DOHH2 (cell line): ENCODE results near the gene TRPM2.

ENCODE experiments used
- H3F3A ChIP-seq: fragments of 200-600 bp; sonication (generic), shearing (Covaris generic); 2 replicates; pipeline ENCODE4 v1.6.0; 2016; ENCODE audit warnings: antibody characterized with exemption, mild to moderate bottlenecking; ENCODE audit not compliant: control insufficient read depth, insufficient read depth
- H3K27ac ChIP-seq: fragments of 200-600 bp; sonication (generic); 2 replicates; pipeline ENCODE4 v1.5.1; 2014; ENCODE audit warnings: low read depth, mild to moderate bottlenecking, low read length, moderate library complexity
- H3K27me3 ChIP-seq: fragments of 200-600 bp; sonication (generic); 2 replicates; pipeline ENCODE4 v1.6.1; 2014; ENCODE audit warnings: mild to moderate bottlenecking, low read length, mixed read lengths; ENCODE audit not compliant: control insufficient read depth
- H3K36me3 ChIP-seq: fragments of 200-600 bp; sonication (generic); 2 replicates; pipeline ENCODE4 v1.6.1; 2014; ENCODE audit warnings: mild to moderate bottlenecking, low read length, moderate library complexity, mixed read lengths; ENCODE audit not compliant: control insufficient read depth
- H3K4me1 ChIP-seq: fragments of 200-600 bp; sonication (generic); 2 replicates; pipeline ENCODE4 v1.6.1; 2014; ENCODE audit warnings: mild to moderate bottlenecking, low read length, mixed read lengths; ENCODE audit not compliant: control insufficient read depth
- H3K4me2 ChIP-seq: fragments of 200-600 bp; sonication (generic); 2 replicates; pipeline ENCODE4 v1.6.0; 2014; ENCODE audit warnings: mild to moderate bottlenecking, low read length, moderate library complexity
- H3K4me3 ChIP-seq: fragments of 200-600 bp; sonication (generic); 2 replicates; pipeline ENCODE4 v1.5.1; 2014; ENCODE audit warnings: mild to moderate bottlenecking, low read length, mixed read lengths
- H3K79me2 ChIP-seq: fragments of 200-600 bp; sonication (generic); 2 replicates; pipeline ENCODE4 v1.6.1; 2014; ENCODE audit warnings: mild to moderate bottlenecking, low read length, mixed read lengths; ENCODE audit not compliant: control insufficient read depth
- H3K9me2 ChIP-seq: fragments of 200-600 bp; sonication (generic); replicated peaks from 2 replicates; pipeline ENCODE4 v1.6.1; 2014; ENCODE audit warnings: mild to moderate bottlenecking, low read length, mixed read lengths; ENCODE audit not compliant: control insufficient read depth
- H3K9me3 ChIP-seq: fragments of 200-600 bp; sonication (generic); 2 replicates; pipeline ENCODE4 v1.6.1; 2014; ENCODE audit warnings: antibody characterized with exemption, low read length, mixed read lengths; ENCODE audit not compliant: control insufficient read depth, insufficient read depth
- H4K20me1 ChIP-seq: fragments of 200-600 bp; sonication (generic); 2 replicates; pipeline ENCODE4 v1.6.0; 2014; ENCODE audit warnings: low read depth, mild to moderate bottlenecking, antibody characterized with exemption, low read length, moderate library complexity; ENCODE audit not compliant: control insufficient read depth, insufficient read depth
- CTCF ChIP-seq: fragments of 200-600 bp; sonication (generic); IDR thresholded peaks from one replicate; pipeline ENCODE4 v1.5.1; 2014; ENCODE audit warnings: antibody characterized with exemption, mild to moderate bottlenecking, low read depth, low read length; ENCODE audit not compliant: poor library complexity, severe bottlenecking
- EZH2phosphoT487 ChIP-seq: fragments of 200-600 bp; sonication (generic); IDR thresholded peaks from 2 replicates; pipeline ENCODE4 v1.6.1; 2017; ENCODE audit warnings: borderline replicate concordance, mild to moderate bottlenecking, antibody characterized with exemption, low read length, moderate library complexity, mixed read lengths

Gene TRPM2

GRCh38 chr21:44319407-44320065 lies 33.9 kb upstream of the TRPM2 start:
- TF ChIP-seq CTCF = no peak
- TF ChIP-seq EZH2phosphoT487 = no peak

GRCh38 chr21:44320847-44321246 lies 32.6 kb upstream of the TRPM2 start:
- H3K27ac ChIP-seq = no peak overlapping the region
- no peaks in the 10 kb centered on the region for H4K20me1 ChIP-seq
- H3K79me2 ChIP-seq = no peaks in the 10 kb centered on the region
- H3K4me2 ChIP-seq = no peak overlapping the region
- H3K4me1 ChIP-seq = no peaks in the 10 kb centered on the region
- H3K36me3 ChIP-seq = peaks cover 82% of the 10 kb centered on the region
- H3K9me2 ChIP-seq = no peaks in the 10 kb centered on the region
- H3K4me3 ChIP-seq = no peak overlapping the region
- no peaks in the 10 kb centered on the region for H3F3A ChIP-seq
- TF ChIP-seq CTCF = no peak
- TF ChIP-seq EZH2phosphoT487 = no peak
- H3K27me3 ChIP-seq = no peaks in the 10 kb centered on the region
- no peaks in the 10 kb centered on the region for H3K9me3 ChIP-seq

More at GRCh38 chr21:44319407-44320065, 33.9 kb upstream of the TRPM2 start:
- Histone ChIP-seq H3F3A (no peaks in the 10 kb centered on the region), H4K20me1 (no peaks in the 10 kb centered on the region), H3K79me2 (no peaks in the 10 kb centered on the region), H3K27me3 (no peaks in the 10 kb centered on the region), H3K4me3 (no peak overlapping the region), H3K9me3 (no peaks in the 10 kb centered on the region), H3K27ac (no peak overlapping the region), H3K4me2 (no peak overlapping the region), H3K36me3 (peaks cover 81% of the 10 kb centered on the region), H3K9me2 (no peaks in the 10 kb centered on the region), H3K4me1 (no peaks in the 10 kb centered on the region)

- Histone ChIP-seq H3K36me3 (peaks cover 79% of the 10 kb centered on the region), H3K9me3 (no peaks in the 10 kb centered on the region), H3K4me3 (no peak overlapping the region), H3F3A (no peaks in the 10 kb centered on the region), H3K27me3 (no peaks in the 10 kb centered on the region), H3K9me2 (no peaks in the 10 kb centered on the region), H4K20me1 (no peaks in the 10 kb centered on the region), H3K27ac (no peak overlapping the region), H3K4me2 (no peak overlapping the region), H3K79me2 (no peaks in the 10 kb centered on the region), H3K4me1 (no peaks in the 10 kb centered on the region)
- no peak for TF ChIP-seq EZH2phosphoT487
- TF ChIP-seq CTCF = no peak
Observed at GRCh38 chr21:44321846-44322450, 31.5 kb upstream of the TRPM2 start.
